GM18526 (cell line): ENCODE results near the gene TEX53.

ENCODE experiments used
- POLR2A ChIP-seq: IDR thresholded peaks from 3 replicates; pipeline ENCODE4 v1.6.1; 2011; ENCODE audit not compliant: insufficient read length; ENCODE audit errors: extremely low read depth

TEX53 gene

GRCh38 chr9:114607671-114608524 lies 49.7 kb downstream of the TEX53 start:
- TF ChIP-seq POLR2A: no peak

GRCh38 chr9:114606597-114607207 lies 50.9 kb downstream of the TEX53 start:
- no peak for TF ChIP-seq POLR2A
